ENCODE results near the gene TMUB1. TPM values are rescaled to one million over a fixed set of nuclear protein-coding genes. Genes with fewer than 3 reads are reported as not detected.
A peak's percentile ranks its signal among the peaks of the same experiment; 100 is the strongest.

The TMUB1 gene
- polyA plus RNA-seq, 4 donors: 66.4 to 144 (median 77.2) TPM

DNA sequence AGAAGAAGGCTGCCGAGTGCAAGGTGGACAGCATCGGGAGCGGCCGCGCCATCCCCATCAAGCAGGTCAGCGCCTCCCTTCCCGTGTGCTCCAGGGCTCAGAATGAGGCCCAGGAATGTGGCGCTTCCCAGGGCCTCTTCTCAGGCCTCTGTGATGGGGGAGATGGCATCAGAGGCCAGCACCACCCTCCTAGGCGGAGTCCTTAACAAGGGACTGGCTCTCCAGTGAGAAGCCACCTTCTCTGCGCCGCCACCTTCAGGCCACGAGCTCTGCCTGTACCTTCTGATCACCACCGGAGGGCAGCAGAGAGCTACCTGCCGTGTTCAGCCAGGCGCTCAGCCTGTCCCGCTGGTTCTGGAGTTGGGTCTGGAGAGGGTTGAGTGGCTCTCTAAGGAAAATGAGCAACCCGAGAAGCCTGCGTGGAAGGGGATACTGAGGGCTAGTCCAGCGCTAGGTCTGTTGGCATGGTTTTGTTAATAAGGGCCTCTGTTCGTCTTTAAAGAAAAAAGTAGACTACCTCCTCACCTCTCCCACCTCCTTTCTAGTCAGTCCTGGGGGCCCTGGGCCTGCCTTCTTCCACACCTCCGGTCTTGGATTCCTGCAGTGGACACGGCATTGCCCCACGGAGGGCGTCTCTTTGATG, 40.6 kb upstream of the TMUB1 start:
- H3K27ac ChIP-seq (ENCODE audit: low read depth in 1 of 3, low read length in 2 of 3): no peak overlapping the region
- no peaks in the 10 kb centered on the region for H3K27me3 ChIP-seq (ENCODE audit: control insufficient read depth in 3 of 3, insufficient read depth in 3 of 3, low read length in 3 of 3)
- H3K4me1 ChIP-seq (ENCODE audit: control insufficient read depth in 3 of 3, insufficient read depth in 2 of 3, low read depth in 1 of 3, low read length in 2 of 3): peaks cover 0 to 16% (median 0%) of the 10 kb centered on the region in 3 donors
- H3K36me3 ChIP-seq (ENCODE audit: control insufficient read depth in 3 of 3, insufficient read depth in 2 of 3, low read depth in 1 of 3, low read length in 3 of 3): peaks cover 3 to 86% (median 5%) of the 10 kb centered on the region in 3 donors
- H3K4me3 ChIP-seq (ENCODE audit: low read depth in 1 of 3, low read length in 3 of 3): no peak overlapping the region
- no peaks in the 10 kb centered on the region for H3K9me3 ChIP-seq (ENCODE audit: control insufficient read depth in 2 of 2, insufficient read depth in 1 of 2, low read depth in 1 of 2, low read length in 1 of 2)
- no peak for FAIRE-seq
- 40 to 47% (median 47%) methylated on average over 22 to 24 of the region's 24 CpGs for WGBS, 3 donors
- peak; percentile 82 to 90 for DNase-seq

- Histone ChIP-seq H3K4me3 (ENCODE audit: low read depth in 1 of 3, low read length in 3 of 3) (no peak overlapping the region), H3K36me3 (ENCODE audit: control insufficient read depth in 3 of 3, insufficient read depth in 2 of 3, low read depth in 1 of 3, low read length in 3 of 3) (peaks cover 3 to 86% (median 5%) of the 10 kb centered on the region in 3 donors), H3K27me3 (ENCODE audit: control insufficient read depth in 3 of 3, insufficient read depth in 3 of 3, low read length in 3 of 3) (no peaks in the 10 kb centered on the region), H3K27ac (ENCODE audit: low read depth in 1 of 3, low read length in 2 of 3) (no peak overlapping the region), H3K9me3 (ENCODE audit: control insufficient read depth in 2 of 2, insufficient read depth in 1 of 2, low read depth in 1 of 2, low read length in 1 of 2) (no peaks in the 10 kb centered on the region), H3K4me1 (ENCODE audit: control insufficient read depth in 3 of 3, insufficient read depth in 2 of 3, low read depth in 1 of 3, low read length in 2 of 3) (peaks cover 0 to 16% (median 0%) of the 10 kb centered on the region in 3 donors)
- DNase-seq: no peak
- no peak for FAIRE-seq
- 86 to 91% (median 89%) methylated on average over 46 to 50 of the region's 50 CpGs for WGBS, 3 donors
These were observed 40.0 kb upstream of the TMUB1 start for GRCh38 chr7:151123158-151123821.

DNA sequence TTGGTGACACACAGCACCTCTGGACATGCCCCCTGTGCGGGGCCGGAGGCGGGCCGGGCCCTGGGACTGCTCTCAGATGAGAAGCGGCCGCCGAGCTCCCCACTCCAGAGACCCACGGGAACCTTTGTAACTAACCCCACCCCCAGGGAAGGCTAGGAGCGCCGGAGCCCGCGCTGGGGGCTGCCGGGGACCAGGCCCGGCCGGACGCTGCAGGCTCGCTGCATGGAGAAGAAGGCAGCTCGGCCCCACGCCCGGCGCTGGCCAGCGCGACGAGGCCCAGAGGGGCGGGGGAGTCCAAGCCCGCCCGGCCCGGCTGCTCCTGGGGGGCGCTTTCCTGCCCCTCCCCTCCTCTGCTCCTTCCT, 39.5 kb upstream of the TMUB1 start:
- no peaks in the 10 kb centered on the region for H3K9me3 ChIP-seq (ENCODE audit: control insufficient read depth in 2 of 2, insufficient read depth in 1 of 2, low read depth in 1 of 2, low read length in 1 of 2)
- peaks cover 0 to 16% (median 0%) of the 10 kb centered on the region in 3 donors for H3K4me1 ChIP-seq (ENCODE audit: control insufficient read depth in 3 of 3, insufficient read depth in 2 of 3, low read depth in 1 of 3, low read length in 2 of 3)
- DNase-seq: no peak
- no peak overlapping the region for H3K4me3 ChIP-seq (ENCODE audit: low read depth in 1 of 3, low read length in 3 of 3)
- H3K36me3 ChIP-seq (ENCODE audit: control insufficient read depth in 3 of 3, insufficient read depth in 2 of 3, low read depth in 1 of 3, low read length in 3 of 3): peaks cover 3 to 86% (median 5%) of the 10 kb centered on the region in 3 donors
- FAIRE-seq: no peak
- H3K27ac ChIP-seq (ENCODE audit: low read depth in 1 of 3, low read length in 2 of 3): no peak overlapping the region
- WGBS, 3 donors: 89 to 94% (median 93%) methylated on average over 21 to 29 of the region's 29 CpGs
- H3K27me3 ChIP-seq (ENCODE audit: control insufficient read depth in 3 of 3, insufficient read depth in 3 of 3, low read length in 3 of 3): no peaks in the 10 kb centered on the region

DNA sequence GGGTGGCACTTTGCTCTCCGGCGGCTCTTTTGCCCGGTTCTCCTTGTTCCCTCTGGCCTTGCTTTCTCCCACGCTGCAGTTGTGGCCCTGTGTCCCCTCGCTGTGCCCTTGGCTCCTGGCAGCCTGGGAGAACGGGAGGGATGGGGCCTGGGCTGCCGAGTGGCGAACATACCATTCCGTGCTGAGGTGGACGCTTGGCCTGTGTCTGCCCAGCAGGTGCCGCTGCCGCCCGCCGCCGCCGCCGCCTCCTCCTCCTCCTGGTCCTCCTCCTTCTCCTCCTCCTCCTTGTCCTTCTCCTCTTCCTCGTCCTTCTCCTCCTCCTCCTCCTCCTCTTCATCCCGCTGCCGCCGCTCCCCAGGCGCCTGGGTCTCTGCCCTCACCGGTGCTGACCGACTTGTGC, 39.0 kb upstream of the TMUB1 start:
- Histone ChIP-seq H3K4me1 (ENCODE audit: control insufficient read depth in 3 of 3, insufficient read depth in 2 of 3, low read depth in 1 of 3, low read length in 2 of 3) (peaks cover 0 to 16% (median 0%) of the 10 kb centered on the region in 3 donors), H3K27ac (ENCODE audit: low read depth in 1 of 3, low read length in 2 of 3) (no peak overlapping the region), H3K27me3 (ENCODE audit: control insufficient read depth in 3 of 3, insufficient read depth in 3 of 3, low read length in 3 of 3) (no peaks in the 10 kb centered on the region), H3K9me3 (ENCODE audit: control insufficient read depth in 2 of 2, insufficient read depth in 1 of 2, low read depth in 1 of 2, low read length in 1 of 2) (no peaks in the 10 kb centered on the region), H3K36me3 (ENCODE audit: control insufficient read depth in 3 of 3, insufficient read depth in 2 of 3, low read depth in 1 of 3, low read length in 3 of 3) (peaks cover 3 to 86% (median 5%) of the 10 kb centered on the region in 3 donors), H3K4me3 (ENCODE audit: low read depth in 1 of 3, low read length in 3 of 3) (no peak overlapping the region)
- FAIRE-seq: no peak
- 85 to 90% (median 89%) methylated on average over 22 to 24 of the region's 24 CpGs for WGBS, 3 donors
- DNase-seq: no peak

DNA sequence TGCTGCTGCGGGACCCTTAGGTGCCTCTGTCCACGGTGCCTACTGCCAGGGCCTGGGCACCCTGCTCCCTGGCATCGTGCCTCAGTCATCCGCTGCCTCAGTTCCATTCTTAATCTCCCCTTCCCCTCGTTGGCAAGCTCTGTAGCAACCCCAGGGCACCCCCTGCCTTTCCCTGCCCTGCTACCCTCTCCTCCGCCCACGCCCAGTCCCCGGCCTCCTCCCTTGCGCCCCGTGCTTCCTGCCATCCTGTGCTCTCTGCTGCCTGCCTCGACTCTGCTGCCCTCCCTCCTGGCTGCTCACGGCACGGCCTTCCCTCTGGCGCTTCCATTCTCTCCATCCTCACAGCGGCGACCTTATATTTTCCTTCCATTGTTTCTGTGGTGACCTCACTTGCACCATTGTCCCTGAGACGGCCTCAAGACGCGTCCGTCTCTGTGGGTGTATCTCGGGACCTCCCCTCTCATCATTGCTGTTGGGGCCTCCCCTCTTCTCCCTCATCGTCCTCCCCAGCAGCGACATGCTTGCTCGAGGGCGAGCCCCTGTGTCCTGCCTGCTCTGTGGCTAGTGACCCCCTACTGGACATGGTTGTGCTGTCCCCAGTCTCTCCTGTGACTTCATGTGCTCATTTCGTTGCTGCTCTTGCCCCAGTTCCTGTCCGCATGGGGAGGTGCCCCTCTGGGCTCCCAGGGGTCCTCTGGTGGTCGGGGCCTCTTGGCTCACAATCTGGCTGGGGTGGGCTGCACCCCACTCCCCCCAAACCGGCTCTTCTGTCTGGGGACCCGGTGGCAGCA, 38.3 kb upstream of the TMUB1 start:
- Histone ChIP-seq H3K9me3 (ENCODE audit: control insufficient read depth in 2 of 2, insufficient read depth in 1 of 2, low read depth in 1 of 2, low read length in 1 of 2) (no peaks in the 10 kb centered on the region), H3K27ac (ENCODE audit: low read depth in 1 of 3, low read length in 2 of 3) (no peak overlapping the region), H3K36me3 (ENCODE audit: control insufficient read depth in 3 of 3, insufficient read depth in 2 of 3, low read depth in 1 of 3, low read length in 3 of 3) (peaks cover 3 to 85% (median 5%) of the 10 kb centered on the region in 3 donors), H3K4me3 (ENCODE audit: low read depth in 1 of 3, low read length in 3 of 3) (no peak overlapping the region), H3K27me3 (ENCODE audit: control insufficient read depth in 3 of 3, insufficient read depth in 3 of 3, low read length in 3 of 3) (no peaks in the 10 kb centered on the region), H3K4me1 (ENCODE audit: control insufficient read depth in 3 of 3, insufficient read depth in 2 of 3, low read depth in 1 of 3, low read length in 2 of 3) (peaks cover 0 to 14% (median 0%) of the 10 kb centered on the region in 3 donors)
- no peak for DNase-seq
- no peak for FAIRE-seq
- WGBS, 3 donors: 83 to 86% (median 85%) methylated on average over 29 to 30 of the region's 30 CpGs

DNA sequence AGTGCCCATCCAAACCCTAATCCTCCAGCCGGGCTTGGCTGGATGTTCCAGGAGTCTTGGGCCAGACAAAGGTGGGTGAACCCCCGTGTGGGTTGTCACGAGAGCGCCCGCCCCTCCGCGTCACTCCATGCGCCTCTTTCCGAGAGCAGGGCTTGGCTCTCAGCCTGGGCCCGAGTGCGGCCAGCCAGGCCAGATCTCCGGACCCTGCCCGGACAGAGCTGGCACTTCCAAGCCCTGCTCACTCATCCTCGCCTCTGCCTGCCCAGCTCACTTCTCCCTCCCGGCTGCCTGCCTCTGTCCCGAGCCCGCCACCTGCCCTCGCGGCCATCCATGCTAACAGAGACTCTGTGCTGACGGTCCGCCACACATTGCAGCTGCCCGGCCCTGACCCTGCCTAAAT, 37.6 kb upstream of the TMUB1 start:
- H3K9me3 ChIP-seq (ENCODE audit: control insufficient read depth in 2 of 2, insufficient read depth in 1 of 2, low read depth in 1 of 2, low read length in 1 of 2): no peaks in the 10 kb centered on the region
- no peak for FAIRE-seq
- no peaks in the 10 kb centered on the region for H3K27me3 ChIP-seq (ENCODE audit: control insufficient read depth in 3 of 3, insufficient read depth in 3 of 3, low read length in 3 of 3)
- H3K36me3 ChIP-seq (ENCODE audit: control insufficient read depth in 3 of 3, insufficient read depth in 2 of 3, low read depth in 1 of 3, low read length in 3 of 3): peaks cover 3 to 87% (median 5%) of the 10 kb centered on the region in 3 donors
- H3K4me3 ChIP-seq (ENCODE audit: low read depth in 1 of 3, low read length in 3 of 3): no peak overlapping the region
- H3K4me1 ChIP-seq (ENCODE audit: control insufficient read depth in 3 of 3, insufficient read depth in 2 of 3, low read depth in 1 of 3, low read length in 2 of 3): peaks cover 0 to 11% (median 0%) of the 10 kb centered on the region in 3 donors
- DNase-seq: no peak
- WGBS, 3 donors: 89 to 92% (median 92%) methylated on average over 22 of the region's 22 CpGs
- no peak overlapping the region for H3K27ac ChIP-seq (ENCODE audit: low read depth in 1 of 3, low read length in 2 of 3)

GRCh38 chr7:151119902-151120301, 36.6 kb upstream of the TMUB1 start:
- H3K27me3 ChIP-seq (ENCODE audit: control insufficient read depth in 3 of 3, insufficient read depth in 3 of 3, low read length in 3 of 3): no peaks in the 10 kb centered on the region
- 92 to 95% (median 94%) methylated on average over 25 to 27 of the region's 27 CpGs for WGBS, 3 donors
- H3K27ac ChIP-seq (ENCODE audit: low read depth in 1 of 3, low read length in 2 of 3): no peak overlapping the region
- no peak overlapping the region for H3K4me3 ChIP-seq (ENCODE audit: low read depth in 1 of 3, low read length in 3 of 3)
- no peaks in the 10 kb centered on the region for H3K9me3 ChIP-seq (ENCODE audit: control insufficient read depth in 2 of 2, insufficient read depth in 1 of 2, low read depth in 1 of 2, low read length in 1 of 2)
- FAIRE-seq (no peak), DNase-seq (no peak)
- H3K36me3 ChIP-seq (ENCODE audit: control insufficient read depth in 3 of 3, insufficient read depth in 2 of 3, low read depth in 1 of 3, low read length in 3 of 3): peaks cover 3 to 82% (median 5%) of the 10 kb centered on the region in 3 donors
- H3K4me1 ChIP-seq (ENCODE audit: control insufficient read depth in 3 of 3, insufficient read depth in 2 of 3, low read depth in 1 of 3, low read length in 2 of 3): peaks cover 0 to 6% (median 0%) of the 10 kb centered on the region in 3 donors

DNA sequence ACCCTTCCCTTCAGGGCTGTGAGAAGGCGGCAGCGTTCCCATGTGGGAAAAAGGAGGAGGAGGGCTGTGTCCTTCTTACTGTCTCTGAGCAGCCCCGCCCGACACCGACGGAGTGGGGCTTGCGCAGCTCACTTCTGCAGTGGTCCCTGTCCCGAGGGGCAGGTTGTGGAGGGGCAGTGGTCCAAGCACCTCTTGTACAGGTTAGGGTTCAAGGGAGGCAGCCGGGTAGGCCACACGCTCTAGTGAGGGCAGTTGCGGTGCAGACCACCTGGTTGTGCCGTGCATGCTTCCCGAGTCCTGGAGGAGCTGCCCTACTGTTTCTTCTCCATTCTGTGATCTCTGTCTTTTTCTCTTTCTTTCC, 35.7 kb upstream of the TMUB1 start:
- 90 to 97% (median 94%) methylated on average over 13 of the region's 13 CpGs for WGBS, 3 donors
- no peaks in the 10 kb centered on the region for H3K9me3 ChIP-seq (ENCODE audit: control insufficient read depth in 2 of 2, insufficient read depth in 1 of 2, low read depth in 1 of 2, low read length in 1 of 2)
- H3K4me3 ChIP-seq (ENCODE audit: low read depth in 1 of 3, low read length in 3 of 3): no peak overlapping the region
- H3K36me3 ChIP-seq (ENCODE audit: control insufficient read depth in 3 of 3, insufficient read depth in 2 of 3, low read depth in 1 of 3, low read length in 3 of 3): peaks cover 3 to 77% (median 5%) of the 10 kb centered on the region in 3 donors
- no peak for DNase-seq
- H3K27ac ChIP-seq (ENCODE audit: low read depth in 1 of 3, low read length in 2 of 3): no peak overlapping the region
- no peaks in the 10 kb centered on the region for H3K27me3 ChIP-seq (ENCODE audit: control insufficient read depth in 3 of 3, insufficient read depth in 3 of 3, low read length in 3 of 3)
- peaks cover 0 to 9% (median 0%) of the 10 kb centered on the region in 3 donors for H3K4me1 ChIP-seq (ENCODE audit: control insufficient read depth in 3 of 3, insufficient read depth in 2 of 3, low read depth in 1 of 3, low read length in 2 of 3)
- no peak for FAIRE-seq
